ENCODE results near the gene DUSP22.

Gene DUSP22

GRCh38 chr6:395432-396125 is 103.3 kb downstream of the DUSP22 start:
- DNase-seq (ENCODE audit: low spot score) = no peak

GRCh38 chr6:396126-396520 is 103.8 kb downstream of the DUSP22 start:
- DNase-seq (ENCODE audit: low spot score) = no peak

- no peak for DNase-seq (ENCODE audit: low spot score)
Measured at GRCh38 chr6:397056-397455, 104.8 kb downstream of the DUSP22 start.

- DNase-seq (ENCODE audit: low spot score) = no peak
Measured at GRCh38 chr6:397604-398003, 105.3 kb downstream of the DUSP22 start.

GRCh38 chr6:398065-398464 is 105.8 kb downstream of the DUSP22 start:
- DNase-seq (ENCODE audit: low spot score) = no peak

DNA sequence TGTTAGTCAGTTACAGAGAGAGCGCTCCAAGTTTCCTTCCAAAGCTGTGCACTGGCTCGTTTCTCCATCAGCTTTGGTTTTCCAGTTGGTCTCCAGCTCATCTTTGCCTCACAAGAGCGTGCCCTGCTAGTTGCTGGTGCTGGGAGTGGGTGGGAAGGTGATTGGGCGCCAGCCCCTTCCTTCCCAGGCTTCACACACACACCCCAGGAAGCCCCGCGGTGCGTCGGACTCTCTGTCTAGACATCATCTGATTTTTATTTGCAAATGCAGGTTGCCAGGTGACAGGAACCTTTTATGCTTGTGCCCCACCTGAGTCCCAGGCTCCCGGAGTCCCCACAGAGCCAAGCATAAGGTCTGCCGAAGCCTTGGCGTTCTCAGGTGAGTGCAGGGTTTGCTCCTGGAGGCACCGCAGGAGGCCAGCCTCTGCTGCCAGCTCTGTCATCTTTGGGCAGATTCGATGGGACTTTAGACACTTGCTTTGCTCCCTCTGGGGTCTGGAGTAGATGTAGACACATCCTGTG is 106.3 kb downstream of the DUSP22 start:
- no peak for DNase-seq (ENCODE audit: low spot score)

DNA sequence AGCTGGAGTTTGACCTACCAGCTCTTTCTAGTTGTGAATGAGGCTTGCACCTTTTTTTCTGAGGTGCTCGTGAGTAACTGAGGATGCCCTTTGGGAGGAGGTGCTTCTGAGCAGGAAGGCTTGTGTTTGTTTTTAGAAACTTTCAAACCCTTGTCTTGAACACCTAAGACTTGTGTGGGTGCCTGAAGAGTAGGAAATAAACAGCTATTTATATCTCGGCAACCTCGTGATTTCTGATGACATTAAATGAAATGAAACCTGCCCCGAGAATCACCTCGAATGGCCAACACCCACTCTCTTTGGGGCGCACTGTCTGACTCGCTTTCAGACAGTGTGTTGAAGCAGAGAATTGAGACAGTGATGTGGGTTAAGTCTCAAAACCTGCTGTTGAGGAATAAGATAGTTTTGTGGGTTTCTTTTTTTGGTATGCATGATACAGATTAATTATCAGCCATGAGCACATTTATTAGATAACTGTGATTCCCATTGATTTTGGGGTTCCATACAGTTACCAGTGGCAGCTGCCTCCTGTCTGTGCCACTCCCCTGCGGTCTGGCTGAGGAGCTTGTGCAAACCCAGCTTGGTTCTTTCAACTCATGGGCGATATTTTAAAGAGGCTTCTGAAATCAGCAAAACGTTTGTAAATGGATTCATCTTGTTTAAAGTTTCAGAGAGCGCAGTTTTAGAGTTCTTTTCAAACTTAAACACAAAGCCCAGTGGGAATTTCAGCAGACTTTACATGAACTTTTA is 107.7 kb downstream of the DUSP22 start:
- DNase-seq (ENCODE audit: low spot score) = no peak

- no peak for DNase-seq (ENCODE audit: low spot score)
Measured at GRCh38 chr6:400815-401214, 108.5 kb downstream of the DUSP22 start.
